ENCODE measurements around the gene STS. TPM values are rescaled to one million over a fixed set of nuclear protein-coding genes. Genes with fewer than 3 reads are reported as not detected.

Gene STS
- total RNA-seq (2013; cell fraction: nucleolus; rRNA removed), result 41.8 and 44.8 TPM in 2 replicates
- 4.6 and 4.8 TPM in 2 replicates for total RNA-seq (2014; rRNA removed)
- total RNA-seq (2014; rRNA removed; fragmentation: Illumina TruSeq; extraction: Trizol), result 5.1 and 5.3 TPM in 2 replicates
- 5.3 and 6.1 TPM in 2 replicates for total RNA-seq (2021)
- polyA plus RNA-seq (2011; ENCODE audit: low read depth), result 8.9 TPM
- polyA plus RNA-seq (2011; rRNA removed), result 19.4 and 19.6 TPM in 2 replicates
- polyA plus RNA-seq (2011; cell fraction: cytosol; rRNA removed), result 14.9 and 16.4 TPM in 2 replicates
- polyA plus RNA-seq (2011; cell fraction: nucleus; rRNA removed), result 11.4 and 13.1 TPM in 2 replicates
- 7.6 and 10.6 TPM in 2 replicates for polyA plus RNA-seq (2012)
- 7.0 and 7.2 TPM in 2 replicates for polyA plus RNA-seq (2014; fragmentation: Illumina TruSeq; extraction: Trizol)
- 1 to 10 TPM; 1.6 to 1.7 TPM for polyA plus RNA-seq (2014; fragmentation: Nextera tagmentation; extraction: Ambion mirVana)
- 2.4 and 3.2 TPM in 2 replicates for polyA plus RNA-seq (2014; rRNA removed)
- 1 to 10 TPM; 3.4 to 4.8 TPM for polyA plus RNA-seq (2016; fragmentation: Nextera tagmentation; extraction: Ambion mirVana)
- polyA minus RNA-seq (2011; rRNA and poly(A)+ RNA removed), result 43.4 and 45.0 TPM in 2 replicates
- polyA minus RNA-seq (2011; cell fraction: cytosol; rRNA and poly(A)+ RNA removed), result 11.5 and 12.5 TPM in 2 replicates
- polyA minus RNA-seq (2011; cell fraction: nucleus; rRNA and poly(A)+ RNA removed), result 16.2 and 23.8 TPM in 2 replicates
- percentile 65 among the genes with signal in this experiment for Bru-seq, nascent RNA
- percentile 64 among the genes with signal in this experiment for BruChase-seq, experiment 1, labeled RNA remaining after a 6-hour chase
- percentile 60 among the genes with signal in this experiment for BruChase-seq, experiment 2, labeled RNA remaining after a 2-hour chase
- long read RNA-seq, experiment 1, partial matches to known transcripts, result 1 of 5 reads
- long read RNA-seq, experiment 1, other reads (novel, unspliced or antisense), result 4 of 5 reads
- long read RNA-seq, experiment 2, partial matches to known transcripts, result 3 of 24 reads
- long read RNA-seq, experiment 2, other reads (novel, unspliced or antisense), result 21 of 24 reads

GRCh38 chrX:7147413-7147977 is at the start of gene STS:
Gene STS (plus strand): TSS chrX:7147712. CDS start chrX:7253200, 105,488 bp downstream.
- peaks cover 15% of the 10 kb centered on the region for H3K4me1 ChIP-seq (ENCODE audit: control insufficient read depth, insufficient read depth, low read length)
- H3K36me3 ChIP-seq (ENCODE audit: control insufficient read depth in 2 of 2, insufficient read depth in 2 of 2, low read length in 1 of 2), result no peaks in the 10 kb centered on the region; a peak in 1 of 4 replicates
- peak within 1 kb of the TSS; percentile 87 for H3K4me2 ChIP-seq (ENCODE audit: control insufficient read depth, insufficient read depth)
- intact Hi-C loops (cut with micrococcal nuclease; ENCODE audit: unreplicated experiment), result loop anchor here (2.0 to 5.0 kb wide), 2 partner anchors 89 to 780 kb away; partner anchors contain the start of gene PNPLA4
- 1% methylated on average over 16 of the region's 61 CpGs for WGBS (ENCODE audit: insufficient coverage, insufficient replicate concordance, low lambda C conversion rate, missing lambda C conversion rate)
- ATAC-seq (peak; percentile 53), DNase-seq (ENCODE audit: low read depth, low spot score) (no peak), FAIRE-seq (no peak)
- H2AFZ ChIP-seq (ENCODE audit: control insufficient read depth, low read depth, low read length), result peak within 1 kb of the TSS; percentile 79
- peaks cover 47% of the 10 kb centered on the region for H3K79me2 ChIP-seq (ENCODE audit: control insufficient read depth, insufficient read depth, low read length)
- no peaks in the 10 kb centered on the region for H3K9me3 ChIP-seq (replicated peaks; ENCODE audit: control insufficient read depth, insufficient read depth, low read length)
- H4K20me1 ChIP-seq (ENCODE audit: control insufficient read depth, insufficient read depth), result no peaks in the 10 kb centered on the region
- H3K27me3 ChIP-seq (replicated peaks in 1 of 2; ENCODE audit: control insufficient read depth in 2 of 2, insufficient read depth in 2 of 2, low read length in 1 of 2), result no peaks in the 10 kb centered on the region
- POLR2A ChIA-PET, result interaction anchor here (0.6 to 4.7 kb wide), 6 partner anchors 10 to 932 kb away, joined by 3 to 117 read pairs (median 7); no protein-coding TSS in a partner anchor
- peak within 1 kb of the TSS; percentile 87 for H3K27ac ChIP-seq (ENCODE audit: control insufficient read depth, insufficient read depth)
- RAD21 ChIA-PET (ENCODE audit: unreplicated experiment), result interaction anchor here (0.9 to 5.8 kb wide), 12 partner anchors 15 to 778 kb away, joined by 3 to 127 read pairs (median 4); no protein-coding TSS in a partner anchor
- SMC1A ChIA-PET (ENCODE audit: uncharacterized antibody, unreplicated experiment), result interaction anchor here (0.8 to 5.5 kb wide), 15 partner anchors 7 to 409 kb away, joined by 3 to 56 read pairs (median 6); no protein-coding TSS in a partner anchor
- BruUV-seq (replicated peaks), result no TSS peak
- CTCF ChIA-PET, result interaction anchor here (0.7 to 3.6 kb wide), 9 partner anchors 9 to 88 kb away, joined by 3 to 24 read pairs (median 4); no protein-coding TSS in a partner anchor
- peak within 1 kb of the TSS; percentile 73 for H3K9ac ChIP-seq (ENCODE audit: control insufficient read depth, insufficient read depth, low read length)
- peak within 1 kb of the TSS; percentile 98 for H3K4me3 ChIP-seq
- in situ Hi-C loops (cut with MboI), result no loop called here
- TF ChIP-seq ASH2L (IDR thresholded peaks at IDR 0.05; ENCODE audit: borderline replicate concordance, low read depth) (no peak), NR2F1 (conservative IDR thresholded peaks at IDR 0.05) (peak; percentile 72), GATAD2B (conservative IDR thresholded peaks at IDR 0.05; ENCODE audit: low read depth) (peak; percentile 86), POLR2A (IDR thresholded peaks at IDR 0.05; ENCODE audit: low read depth, low read length) (peak; percentile 8; the same call in 1 of the 2 replicates), TBL1XR1 (IDR thresholded peaks at IDR 0.05; ENCODE audit: low read depth, low read length) (0 out of 2 replicates have a peak, but pooled peaks have one; percentile 5), FOS (IDR thresholded peaks at IDR 0.05; ENCODE audit: borderline replicate concordance, extremely low read depth, insufficient read length) (no peak), IRF3 (IDR thresholded peaks at IDR 0.05) (no peak), HCFC1 (IDR thresholded peaks at IDR 0.05; ENCODE audit: low read length) (no peak), RUNX3 (IDR thresholded peaks at IDR 0.05; ENCODE audit: low read length) (peak; percentile 30; the same call in 1 of the 2 replicates), SP1 (IDR thresholded peaks at IDR 0.05; ENCODE audit: low read depth, low read length) (no peak), SIN3A (IDR thresholded peaks at IDR 0.05; ENCODE audit: low read depth, low read length) (no peak), CHD1 (IDR thresholded peaks at IDR 0.05; ENCODE audit: low read depth, low read length) (0 out of 2 replicates have a peak, but pooled peaks have one; percentile 26), KDM1A (IDR thresholded peaks at IDR 0.05; ENCODE audit: borderline replicate concordance) (no peak), CREB1 (IDR thresholded peaks at IDR 0.05; ENCODE audit: low read depth) (no peak), STAT3 (IDR thresholded peaks at IDR 0.05; ENCODE audit: low read depth, low read length) (no peak), CHD2 (IDR thresholded peaks at IDR 0.05; ENCODE audit: borderline replicate concordance, low read depth, low read length) (no peak), HDAC2 (IDR thresholded peaks at IDR 0.05) (no peak), ZNF274 (IDR thresholded peaks at IDR 0.05; ENCODE audit: insufficient read depth, insufficient read length) (no peak), ZNF217 (IDR thresholded peaks at IDR 0.05) (peak; percentile 82), ZNF384 (IDR thresholded peaks at IDR 0.05; ENCODE audit: borderline replicate concordance, low read depth, low read length) (no peak), NFXL1 (IDR thresholded peaks at IDR 0.05; ENCODE audit: borderline replicate concordance) (no peak), ATF3 (IDR thresholded peaks at IDR 0.05; ENCODE audit: borderline replicate concordance, extremely low read depth, low read depth, low read length) (no peak)

Data from GM12878 (cell line).